Skeletal muscle satellite cell (primary cell): ENCODE data around the gene GEMIN4. TPM values are rescaled to one million over a fixed set of nuclear protein-coding genes. Genes with fewer than 3 reads are reported as not detected.

Source experiments
- H3K27me3 ChIP-seq: 2 replicates; pipeline ENCODE4 v1.7.0; 2013; ENCODE audit warnings: low read length; ENCODE audit not compliant: control insufficient read depth, insufficient read depth
- H3K36me3 ChIP-seq: 2 replicates; pipeline ENCODE4 v1.7.0; 2013; ENCODE audit warnings: mild to moderate bottlenecking, control low read depth, low read length; ENCODE audit not compliant: insufficient read depth
- H3K4me1 ChIP-seq: 2 replicates; pipeline ENCODE4 v1.7.0; 2013; ENCODE audit warnings: low read length; ENCODE audit not compliant: control insufficient read depth, insufficient read depth
- H3K4me2 ChIP-seq: 2 replicates; pipeline ENCODE4 v1.7.0; 2013; ENCODE audit warnings: mild to moderate bottlenecking, low read length
- H3K4me3 ChIP-seq: 2 replicates; pipeline ENCODE4 v1.7.0; 2013; ENCODE audit warnings: low read length
- H3K9ac ChIP-seq: 2 replicates; pipeline ENCODE4 v1.7.0; 2013; ENCODE audit warnings: mild to moderate bottlenecking, low read depth, low read length, moderate library complexity
- H3K9me3 ChIP-seq: replicated peaks from 2 replicates; pipeline ENCODE4 v1.7.0; 2013; ENCODE audit warnings: mild to moderate bottlenecking, control low read depth, low read length
- total RNA-seq: library from RNA; depleted of rRNA; stranded (reverse); fragments of >200 nt; gene quantifications from 2 replicates; pipeline ENCODE4 v1.2.3, GENCODE V29; 2012; rRNA removed

The GEMIN4 gene
- total RNA-seq = 17.5 and 21.0 TPM in 2 replicates

DNA sequence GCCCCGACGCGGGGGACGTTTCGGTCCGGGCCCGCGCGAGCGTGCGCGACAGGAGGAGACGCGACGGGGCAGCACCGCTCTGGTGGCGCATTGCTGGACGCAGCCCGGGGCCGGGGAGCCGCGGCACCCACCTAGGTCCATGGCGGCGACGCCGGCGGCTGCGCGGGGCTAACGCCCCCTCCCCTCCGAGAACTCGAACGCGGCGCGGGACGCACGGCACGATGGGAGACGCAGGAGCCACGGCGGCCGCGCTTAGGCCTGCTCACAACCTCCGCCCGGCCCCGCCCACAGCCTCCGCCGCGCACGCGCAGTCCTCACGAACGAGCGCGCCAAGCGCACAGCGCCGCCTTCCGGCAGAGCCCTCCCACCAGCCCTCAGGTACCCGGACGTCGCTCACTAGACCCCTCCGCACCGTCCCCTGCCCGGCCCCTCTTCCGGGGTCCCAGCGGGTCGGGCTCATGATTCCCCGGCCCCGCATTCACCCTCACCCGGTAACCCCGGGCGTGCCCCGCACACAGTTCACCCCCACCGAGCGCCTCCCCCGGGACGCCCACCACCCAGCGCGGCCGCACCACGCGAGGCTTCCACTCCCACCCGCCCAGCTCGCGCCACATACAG, at the start of gene GEMIN4:
Gene GEMIN4 (minus strand): TSS at position 263 of the 618 bp plus-strand sequence. CDS start 122 bp downstream, at position 141.
- Histone ChIP-seq H3K36me3 (peaks cover 20% of the 10 kb centered on the region), H3K27me3 (no peaks in the 10 kb centered on the region), H3K4me3 (peak within 1 kb of the TSS; percentile 83), H3K9me3 (no peaks in the 10 kb centered on the region), H3K9ac (peak within 1 kb of the TSS; percentile 92), H3K4me1 (peaks cover 18% of the 10 kb centered on the region), H3K4me2 (peak within 1 kb of the TSS; percentile 93)

DNA sequence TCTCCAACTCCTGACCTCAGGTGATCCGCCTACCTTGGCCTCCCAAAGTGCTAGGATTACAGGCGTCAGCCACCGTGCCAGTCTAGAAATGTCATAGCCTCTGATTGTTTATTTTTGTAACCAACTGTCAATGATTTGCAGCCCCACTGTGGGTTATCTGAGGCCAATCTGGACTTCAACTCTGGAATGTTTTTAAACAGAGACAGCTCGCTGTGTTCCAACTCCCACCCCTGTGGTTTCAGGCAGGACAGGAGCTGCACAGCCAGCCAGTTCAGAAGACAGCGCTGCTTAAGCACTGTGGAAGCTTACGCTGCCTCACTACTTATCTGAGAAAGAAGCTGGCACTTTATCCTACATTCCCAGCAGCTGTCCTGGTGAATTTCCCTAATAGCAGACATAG, 49.6 kb upstream of the GEMIN4 start:
- Histone ChIP-seq H3K4me2 (no peak overlapping the region), H3K9me3 (no peaks in the 10 kb centered on the region), H3K36me3 (no peaks in the 10 kb centered on the region), H3K9ac (no peak overlapping the region), H3K4me1 (no peaks in the 10 kb centered on the region), H3K4me3 (no peak overlapping the region), H3K27me3 (no peaks in the 10 kb centered on the region)

DNA sequence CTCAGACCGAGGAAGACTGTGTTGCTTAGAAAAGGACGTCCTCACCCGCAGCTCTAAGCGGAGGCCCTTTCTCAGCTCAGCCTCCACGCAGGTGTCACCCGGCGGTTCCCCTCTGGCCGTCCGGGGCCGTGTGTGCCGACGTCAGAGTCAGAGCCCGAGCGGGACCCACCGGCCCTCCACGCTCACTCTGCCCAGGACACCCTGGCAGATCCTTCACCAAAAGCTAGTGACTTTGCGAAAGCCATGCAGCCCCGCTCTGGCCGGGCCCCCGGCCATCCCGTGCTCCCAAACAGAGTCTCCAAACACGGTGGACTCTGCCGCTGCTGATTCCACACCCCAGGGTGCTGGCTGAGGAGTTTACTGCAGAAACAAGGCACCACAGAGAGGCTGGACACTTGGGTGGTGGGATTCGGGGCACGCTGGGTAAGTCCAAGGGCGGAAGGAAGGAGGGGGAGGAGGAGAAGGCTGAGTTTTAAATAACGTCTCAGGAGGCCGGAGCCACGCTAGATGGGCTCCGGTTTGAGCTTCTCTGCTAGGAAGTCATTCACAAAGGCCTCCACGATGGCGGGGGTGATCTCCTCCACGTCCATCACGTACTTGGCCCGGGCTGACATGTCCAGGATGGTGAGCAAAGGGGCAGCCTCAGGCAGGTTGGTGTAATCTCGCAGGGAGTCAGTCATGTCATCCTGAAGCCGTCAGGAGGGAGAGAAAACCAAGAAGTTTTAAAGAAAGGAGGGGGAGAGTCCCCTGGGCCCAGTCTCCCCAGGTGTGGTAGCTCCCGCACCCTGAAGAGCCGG, 48.6 kb upstream of the GEMIN4 start:
- H3K9ac ChIP-seq = no peak overlapping the region
- no peak overlapping the region for H3K4me3 ChIP-seq
- H3K9me3 ChIP-seq = no peaks in the 10 kb centered on the region
- no peak overlapping the region for H3K4me2 ChIP-seq
- no peaks in the 10 kb centered on the region for H3K27me3 ChIP-seq
- no peaks in the 10 kb centered on the region for H3K4me1 ChIP-seq
- H3K36me3 ChIP-seq = no peaks in the 10 kb centered on the region

DNA sequence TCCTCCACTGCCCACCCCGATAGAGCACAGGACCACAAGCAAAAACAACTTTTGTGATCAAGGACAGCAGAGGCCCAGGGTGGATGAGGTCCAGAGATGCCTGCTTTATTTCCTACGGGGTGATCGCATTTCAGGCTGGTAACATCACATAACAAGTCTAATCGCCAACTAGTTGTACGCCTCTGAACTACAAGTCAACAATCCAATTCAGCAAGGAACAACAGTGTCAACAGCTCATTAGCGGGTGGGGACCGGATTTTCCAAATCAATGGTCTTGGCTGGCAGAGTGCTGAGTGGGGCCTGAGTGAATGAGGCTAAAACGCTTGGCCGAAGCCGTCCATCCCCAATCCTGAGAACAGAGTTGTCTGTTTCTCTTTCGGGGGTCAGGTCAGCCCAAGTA, 47.2 kb upstream of the GEMIN4 start:
- no peak overlapping the region for H3K9ac ChIP-seq
- H3K36me3 ChIP-seq = no peaks in the 10 kb centered on the region
- H3K4me1 ChIP-seq = peaks cover 9% of the 10 kb centered on the region
- H3K4me2 ChIP-seq = no peak overlapping the region
- no peaks in the 10 kb centered on the region for H3K9me3 ChIP-seq
- no peak overlapping the region for H3K4me3 ChIP-seq
- H3K27me3 ChIP-seq = no peaks in the 10 kb centered on the region

DNA sequence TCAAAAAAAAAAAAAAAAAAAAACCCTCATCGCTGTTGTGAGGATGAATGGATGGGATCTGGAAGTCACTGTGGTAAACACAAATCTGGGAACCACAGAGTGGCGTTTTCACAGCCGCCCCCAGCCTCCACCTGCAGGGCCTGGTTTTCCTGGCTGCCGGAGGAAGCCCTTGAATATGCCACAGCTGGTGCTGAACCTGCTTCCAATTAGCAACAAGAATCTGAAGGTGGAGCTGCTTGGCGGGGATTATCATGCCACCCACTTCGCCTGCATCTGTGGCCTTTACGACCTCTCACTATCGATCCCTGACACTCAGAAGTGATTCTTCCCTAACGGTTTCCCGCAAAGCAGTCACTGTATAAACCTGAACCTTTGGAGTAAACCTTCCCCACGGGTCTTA, 46.2 kb upstream of the GEMIN4 start:
- Histone ChIP-seq H3K36me3 (no peaks in the 10 kb centered on the region), H3K4me1 (peaks cover 9% of the 10 kb centered on the region), H3K4me3 (no peak overlapping the region), H3K4me2 (no peak overlapping the region), H3K9ac (no peak overlapping the region), H3K27me3 (no peaks in the 10 kb centered on the region), H3K9me3 (no peaks in the 10 kb centered on the region)

DNA sequence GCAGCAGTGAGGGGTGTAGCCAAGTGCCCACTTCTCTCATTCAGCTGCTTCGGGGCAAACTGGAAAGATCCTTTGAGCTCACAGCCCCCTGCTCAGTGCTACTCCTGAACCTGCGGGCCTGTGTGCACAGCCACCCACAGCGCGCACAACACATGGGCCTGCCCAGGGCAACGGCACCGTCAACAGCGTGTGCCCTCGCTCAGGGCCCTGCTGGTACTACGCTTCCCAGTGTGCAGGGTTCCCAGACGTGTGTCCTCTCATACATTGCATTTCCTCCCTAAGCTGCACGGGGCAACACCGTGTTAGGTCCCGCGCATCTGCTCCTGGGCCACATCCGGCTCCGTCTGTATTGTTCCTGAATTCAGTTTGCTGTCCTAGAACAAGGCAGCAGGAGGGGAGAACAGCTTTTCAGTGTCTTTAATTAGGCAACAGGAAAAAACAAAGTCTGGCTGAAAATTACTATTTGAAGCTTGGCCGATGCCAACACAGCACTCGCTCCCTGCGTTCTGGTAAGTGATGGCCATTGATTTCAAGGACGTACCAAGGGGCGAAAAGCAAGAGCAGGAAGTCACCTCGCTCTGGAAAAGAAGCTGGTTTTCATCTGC, 45.3 kb upstream of the GEMIN4 start:
- Histone ChIP-seq H3K9ac (no peak overlapping the region), H3K4me3 (no peak overlapping the region), H3K36me3 (peaks cover 5% of the 10 kb centered on the region), H3K9me3 (no peaks in the 10 kb centered on the region), H3K27me3 (no peaks in the 10 kb centered on the region), H3K4me1 (peaks cover 9% of the 10 kb centered on the region), H3K4me2 (no peak overlapping the region)

DNA sequence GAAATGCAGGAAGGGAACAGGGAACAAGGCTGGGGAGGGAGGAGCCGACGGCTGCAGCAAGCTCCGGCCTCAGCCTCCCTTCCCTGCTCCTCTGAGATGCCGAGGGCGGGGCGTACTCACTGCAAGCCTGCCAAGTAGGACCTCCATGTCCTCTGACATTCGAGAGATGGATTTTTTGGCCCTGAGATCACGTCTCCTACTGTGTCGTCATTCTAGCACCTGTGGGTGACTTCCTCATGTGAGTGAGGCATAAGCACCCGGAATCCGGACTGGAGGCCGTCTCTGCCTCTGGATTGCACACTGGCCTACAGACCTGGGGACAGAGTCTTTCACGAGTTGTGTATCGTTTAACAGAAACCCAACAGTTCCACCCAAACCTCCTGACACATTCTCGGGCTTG, 44.5 kb upstream of the GEMIN4 start:
- Histone ChIP-seq H3K27me3 (no peaks in the 10 kb centered on the region), H3K9ac (no peak overlapping the region), H3K4me1 (peaks cover 9% of the 10 kb centered on the region), H3K9me3 (no peaks in the 10 kb centered on the region), H3K4me3 (no peak overlapping the region), H3K36me3 (peaks cover 12% of the 10 kb centered on the region), H3K4me2 (no peak overlapping the region)

DNA sequence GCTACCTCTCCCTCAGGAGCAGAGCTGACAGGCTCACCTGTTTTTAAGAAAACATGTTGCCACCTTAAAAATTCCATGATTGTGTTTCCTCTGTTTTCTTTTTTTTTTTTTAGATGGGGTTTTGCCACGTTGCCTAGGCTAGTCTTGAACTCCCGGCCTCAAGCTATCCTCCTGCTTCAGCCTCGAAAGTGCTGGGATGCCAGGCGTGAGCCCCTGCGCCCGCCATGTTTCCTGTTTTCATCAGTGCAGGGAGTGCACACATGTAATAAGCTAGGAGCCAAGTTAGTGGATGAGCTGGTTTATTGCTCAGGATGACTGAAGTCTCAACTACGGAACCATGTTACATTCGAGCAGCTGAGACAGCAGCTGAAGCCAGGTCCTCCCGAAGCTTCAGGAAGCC, 43.7 kb upstream of the GEMIN4 start:
- Histone ChIP-seq H3K27me3 (no peaks in the 10 kb centered on the region), H3K36me3 (peaks cover 19% of the 10 kb centered on the region), H3K4me1 (peaks cover 9% of the 10 kb centered on the region), H3K4me3 (no peak overlapping the region), H3K9me3 (no peaks in the 10 kb centered on the region), H3K4me2 (no peak overlapping the region), H3K9ac (no peak overlapping the region)

DNA sequence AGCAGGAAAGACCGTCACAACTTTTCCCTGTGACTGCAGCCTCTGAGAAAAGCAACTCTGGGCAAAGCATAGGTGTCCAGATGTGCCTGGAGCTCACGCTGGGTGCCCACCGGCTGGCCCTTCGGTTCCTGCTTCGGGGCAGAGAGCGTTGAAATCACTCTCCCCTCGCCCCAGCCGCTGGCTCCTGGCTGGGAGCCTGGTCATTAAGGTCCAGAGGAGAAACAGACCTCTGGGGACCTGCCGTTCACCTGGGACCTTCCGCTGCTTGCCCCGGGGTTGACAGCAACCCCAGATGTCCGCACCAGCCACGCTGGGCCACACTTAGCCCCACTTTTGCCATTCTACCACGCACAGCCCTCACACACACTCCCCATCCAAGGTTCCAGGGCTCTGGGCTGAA, 43.2 kb upstream of the GEMIN4 start:
- Histone ChIP-seq H3K36me3 (peaks cover 19% of the 10 kb centered on the region), H3K4me1 (peaks cover 9% of the 10 kb centered on the region), H3K4me2 (peak overlapping the region; percentile 83), H3K27me3 (no peaks in the 10 kb centered on the region), H3K9ac (peak overlapping the region; percentile 36), H3K4me3 (peak overlapping the region; percentile 63), H3K9me3 (no peaks in the 10 kb centered on the region)

DNA sequence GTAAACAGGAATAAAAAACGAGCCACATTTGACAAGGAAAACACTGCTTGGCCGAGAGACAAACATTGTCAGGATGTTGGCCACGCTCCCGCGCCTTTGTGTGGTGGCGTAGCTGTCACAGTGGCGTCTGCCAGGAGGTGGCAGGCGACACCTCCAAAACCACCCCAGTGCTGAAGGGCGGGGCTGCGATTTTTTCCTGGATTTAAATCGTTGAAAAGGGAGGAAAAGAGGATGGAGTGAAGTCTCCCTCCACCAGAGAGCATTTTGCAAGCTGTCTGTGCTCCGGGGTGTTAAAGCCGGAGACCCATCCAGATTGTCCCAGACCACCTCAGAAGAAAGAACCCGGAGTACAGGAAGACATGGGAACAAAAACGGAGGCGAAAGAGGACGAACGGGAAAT, 42.8 kb upstream of the GEMIN4 start:
- no peaks in the 10 kb centered on the region for H3K27me3 ChIP-seq
- H3K4me1 ChIP-seq = peaks cover 9% of the 10 kb centered on the region
- H3K9me3 ChIP-seq = no peaks in the 10 kb centered on the region
- peaks cover 23% of the 10 kb centered on the region for H3K36me3 ChIP-seq
- H3K9ac ChIP-seq = peak overlapping the region; percentile 51
- peak overlapping the region; percentile 63 for H3K4me3 ChIP-seq
- peak overlapping the region; percentile 83 for H3K4me2 ChIP-seq

DNA sequence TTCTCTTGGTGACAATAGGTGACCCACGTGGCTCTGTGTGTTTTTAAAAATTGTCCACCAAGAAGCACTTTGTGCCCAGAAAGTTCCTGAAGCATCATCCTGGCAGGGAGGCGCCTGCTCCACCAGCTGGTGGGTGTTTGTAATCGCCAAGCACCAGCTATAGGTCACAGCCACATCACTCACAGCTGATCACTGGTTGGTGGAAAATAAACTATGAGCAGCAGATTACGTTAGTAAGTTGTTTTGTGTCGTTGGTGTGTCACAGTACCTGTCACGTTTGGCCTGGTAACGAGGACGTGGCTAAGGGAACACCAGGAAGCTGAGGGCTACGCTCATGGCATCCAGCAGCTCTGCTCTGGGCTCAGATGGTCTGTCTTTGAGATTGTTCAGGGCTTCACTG, 40.2 kb upstream of the GEMIN4 start:
- no peaks in the 10 kb centered on the region for H3K27me3 ChIP-seq
- H3K4me3 ChIP-seq = no peak overlapping the region
- H3K4me1 ChIP-seq = peaks cover 9% of the 10 kb centered on the region
- no peak overlapping the region for H3K4me2 ChIP-seq
- H3K36me3 ChIP-seq = peaks cover 43% of the 10 kb centered on the region
- H3K9me3 ChIP-seq = no peaks in the 10 kb centered on the region
- no peak overlapping the region for H3K9ac ChIP-seq
